Measurements from ENCODE around the gene UCHL3.

- TF ChIP-seq CTCF (IDR thresholded peaks at IDR 0.05 in 2 of 3, conservative IDR thresholded peaks at IDR 0.05 in 1 of 3; ENCODE audit: control insufficient read depth in 2 of 3, extremely low read depth in 1 of 3, insufficient read depth in 1 of 3, low read depth in 3 of 3, low read length in 3 of 3) (no peak), POLR2AphosphoS5 (IDR thresholded peaks at IDR 0.05; ENCODE audit: low read length) (no peak), EED (IDR thresholded peaks at IDR 0.05; ENCODE audit: low read depth) (no peak), SUZ12 (IDR thresholded peaks at IDR 0.05; ENCODE audit: unreplicated experiment) (no peak), SKIL (IDR thresholded peaks at IDR 0.05; ENCODE audit: low read depth, poor library complexity, severe bottlenecking) (no peak), ATF3 (IDR thresholded peaks at IDR 0.05; ENCODE audit: borderline replicate concordance, extremely low read depth, low read depth, low read length) (no peak)
Measured at GRCh38 chr13:75521956-75522355, 27.6 kb upstream of the UCHL3 start.
